Ectodermal cell (in vitro differentiated cells): ENCODE measurements around the gene FILIP1.

Experiments used
- H3K27ac ChIP-seq: 2 replicates; pipeline ENCODE4 v1.7.0; 2013; ENCODE audit warnings: mild to moderate bottlenecking, low read depth, low read length; ENCODE audit not compliant: insufficient read depth, poor library complexity, severe bottlenecking
- H3K27me3 ChIP-seq: 2 replicates; pipeline ENCODE4 v1.7.0; 2013; ENCODE audit warnings: mild to moderate bottlenecking, low read length; ENCODE audit not compliant: insufficient read depth, control insufficient read depth, poor library complexity, severe bottlenecking
- H3K36me3 ChIP-seq: one replicate; pipeline ENCODE4 v1.7.0; 2013; ENCODE audit warnings: low read length; ENCODE audit not compliant: control insufficient read depth, insufficient read depth
- H3K4me1 ChIP-seq: one replicate; pipeline ENCODE4 v1.7.0; 2013; ENCODE audit warnings: low read length; ENCODE audit not compliant: control insufficient read depth, insufficient read depth
- H3K4me3 ChIP-seq: 2 replicates; pipeline ENCODE4 v1.7.0; 2013; ENCODE audit warnings: low read depth, low read length, control low read depth; ENCODE audit not compliant: insufficient read depth
- H3K9me3 ChIP-seq: 2 replicates; pipeline ENCODE4 v1.7.0; 2013; ENCODE audit warnings: mild to moderate bottlenecking, low read length, moderate library complexity; ENCODE audit not compliant: control insufficient read depth
- WGBS, 2 experiments: methylation state at CpG; one replicate each; pipeline ENCODE4 v1.1.7; 2013; ENCODE audit warnings: missing lambda C conversion rate in 2 of 2; 5-methylcytosine and 5-hydroxymethylcytosine counted together

Gene FILIP1

GRCh38 chr6:75275067-75275466 is 218.5 kb downstream of the FILIP1 start:
- H3K27me3 ChIP-seq: no peaks in the 10 kb centered on the region
- H3K27ac ChIP-seq: no peak overlapping the region
- peaks cover 14% of the 10 kb centered on the region for H3K36me3 ChIP-seq
- no peak overlapping the region for H3K4me3 ChIP-seq
- no peaks in the 10 kb centered on the region for H3K9me3 ChIP-seq
- H3K4me1 ChIP-seq: no peaks in the 10 kb centered on the region

GRCh38 chr6:75273009-75273408 is 220.6 kb downstream of the FILIP1 start:
- H3K4me3 ChIP-seq: no peak overlapping the region
- H3K36me3 ChIP-seq: peaks cover 14% of the 10 kb centered on the region
- 91 to 94% methylated on average over 2 to 4 of the region's 4 CpGs for WGBS, 2 experiments
- no peak overlapping the region for H3K27ac ChIP-seq
- no peaks in the 10 kb centered on the region for H3K4me1 ChIP-seq
- no peaks in the 10 kb centered on the region for H3K9me3 ChIP-seq
- H3K27me3 ChIP-seq: no peaks in the 10 kb centered on the region

GRCh38 chr6:75272145-75272840 is 221.3 kb downstream of the FILIP1 start:
- Histone ChIP-seq H3K27me3 (no peaks in the 10 kb centered on the region), H3K36me3 (peaks cover 14% of the 10 kb centered on the region), H3K9me3 (no peaks in the 10 kb centered on the region), H3K27ac (no peak overlapping the region), H3K4me3 (no peak overlapping the region), H3K4me1 (no peaks in the 10 kb centered on the region)
- WGBS, 2 experiments: 95 to 98% methylated on average over 5 of the region's 5 CpGs

GRCh38 chr6:75268988-75269354 is 224.6 kb downstream of the FILIP1 start:
- Histone ChIP-seq H3K27ac (no peak overlapping the region), H3K9me3 (no peaks in the 10 kb centered on the region), H3K4me1 (no peaks in the 10 kb centered on the region), H3K27me3 (no peaks in the 10 kb centered on the region), H3K36me3 (peaks cover 10% of the 10 kb centered on the region), H3K4me3 (no peak overlapping the region)
- WGBS, 2 experiments: 89 to 92% methylated on average over 4 of the region's 4 CpGs

GRCh38 chr6:75268121-75268987 is 225.2 kb downstream of the FILIP1 start:
- WGBS, 2 experiments: 71% methylated on average over 5 of the region's 5 CpGs
- no peaks in the 10 kb centered on the region for H3K4me1 ChIP-seq
- no peak overlapping the region for H3K4me3 ChIP-seq
- no peaks in the 10 kb centered on the region for H3K27me3 ChIP-seq
- H3K36me3 ChIP-seq: peaks cover 10% of the 10 kb centered on the region
- H3K27ac ChIP-seq: no peak overlapping the region
- no peaks in the 10 kb centered on the region for H3K9me3 ChIP-seq

- no peak overlapping the region for H3K27ac ChIP-seq
- peaks cover 2% of the 10 kb centered on the region for H3K36me3 ChIP-seq
- WGBS, 2 experiments: 73 to 79% methylated on average over 4 of the region's 4 CpGs
- H3K27me3 ChIP-seq: no peaks in the 10 kb centered on the region
- H3K4me1 ChIP-seq: no peaks in the 10 kb centered on the region
- no peaks in the 10 kb centered on the region for H3K9me3 ChIP-seq
- H3K4me3 ChIP-seq: no peak overlapping the region
These were observed 226.1 kb downstream of the FILIP1 start for GRCh38 chr6:75267461-75267860.

GRCh38 chr6:75266716-75267291 is 226.8 kb downstream of the FILIP1 start:
- Histone ChIP-seq H3K4me3 (no peak overlapping the region), H3K27ac (no peak overlapping the region), H3K9me3 (no peaks in the 10 kb centered on the region), H3K36me3 (no peaks in the 10 kb centered on the region), H3K4me1 (no peaks in the 10 kb centered on the region), H3K27me3 (no peaks in the 10 kb centered on the region)
- 64% methylated on average over 1 to 2 of the region's 2 CpGs for WGBS, 2 experiments

- Histone ChIP-seq H3K27ac (no peak overlapping the region), H3K36me3 (peaks cover 5% of the 10 kb centered on the region)
These were observed 230.2 kb downstream of the FILIP1 start for GRCh38 chr6:75263401-75263750.

GRCh38 chr6:75262716-75263400 is 230.7 kb downstream of the FILIP1 start:
- 96 to 98% methylated on average over 4 of the region's 4 CpGs for WGBS, 2 experiments
- no peaks in the 10 kb centered on the region for H3K9me3 ChIP-seq
- H3K27ac ChIP-seq: no peak overlapping the region
- H3K4me3 ChIP-seq: no peak overlapping the region
- H3K27me3 ChIP-seq: no peaks in the 10 kb centered on the region
- H3K4me1 ChIP-seq: no peaks in the 10 kb centered on the region
- peaks cover 5% of the 10 kb centered on the region for H3K36me3 ChIP-seq

More at GRCh38 chr6:75263401-75263750, 230.2 kb downstream of the FILIP1 start:
- Histone ChIP-seq H3K27me3 (no peaks in the 10 kb centered on the region), H3K4me3 (no peak overlapping the region), H3K9me3 (no peaks in the 10 kb centered on the region), H3K4me1 (no peaks in the 10 kb centered on the region)

GRCh38 chr6:75261299-75261698 is 232.3 kb downstream of the FILIP1 start:
- peaks cover 5% of the 10 kb centered on the region for H3K36me3 ChIP-seq
- no peaks in the 10 kb centered on the region for H3K4me1 ChIP-seq
- H3K27me3 ChIP-seq: no peaks in the 10 kb centered on the region
- no peak overlapping the region for H3K4me3 ChIP-seq
- no peaks in the 10 kb centered on the region for H3K9me3 ChIP-seq
- H3K27ac ChIP-seq: no peak overlapping the region
- 90 to 96% methylated on average over 1 of the region's 1 CpG for WGBS, 2 experiments
